ENCODE data around the gene LRRC4.

The LRRC4 gene

GRCh38 chr7:128024151-128024550, 7.1 kb downstream of the LRRC4 start:
- no peak for DNase-seq (ENCODE audit: low read depth)
- H3K4me3 ChIP-seq (ENCODE audit: control insufficient read depth, low read depth, low read length), result no peak overlapping the region
- TF ChIP-seq CTCF (IDR thresholded peaks at IDR 0.05; ENCODE audit: control insufficient read depth, insufficient read depth, low read depth, low read length, missing control alignments), result no peak

- peak; percentile 62 for DNase-seq (ENCODE audit: low read depth)
- no peak overlapping the region for H3K4me3 ChIP-seq (ENCODE audit: control insufficient read depth, low read depth, low read length)
- no peak for TF ChIP-seq CTCF (IDR thresholded peaks at IDR 0.05; ENCODE audit: control insufficient read depth, insufficient read depth, low read depth, low read length, missing control alignments)
These were observed 8.4 kb downstream of the LRRC4 start for GRCh38 chr7:128022631-128023532.

DNA sequence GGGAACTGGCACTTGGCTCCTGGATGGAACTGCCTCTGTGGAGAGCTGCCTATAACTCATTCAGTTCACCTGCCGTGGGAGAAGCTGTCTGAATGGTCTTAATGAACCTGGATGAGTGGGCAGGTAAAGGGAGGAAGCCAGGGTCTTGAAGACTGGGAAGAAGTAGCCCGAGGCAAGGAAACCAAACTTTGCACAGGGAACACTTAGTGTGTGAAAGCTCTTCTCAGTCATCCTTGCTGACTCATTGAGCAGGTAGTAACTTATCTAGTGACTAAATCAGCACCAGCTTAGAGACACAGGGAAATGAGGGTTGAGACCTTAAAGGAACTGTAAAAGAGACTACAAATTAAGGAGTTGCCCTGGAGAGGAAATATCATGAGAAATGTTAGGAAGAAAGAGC, 9.9 kb downstream of the LRRC4 start:
- no peak for DNase-seq (ENCODE audit: low read depth)
- no peak for TF ChIP-seq CTCF (IDR thresholded peaks at IDR 0.05; ENCODE audit: control insufficient read depth, insufficient read depth, low read depth, low read length, missing control alignments)
- no peak overlapping the region for H3K4me3 ChIP-seq (ENCODE audit: control insufficient read depth, low read depth, low read length)

DNA sequence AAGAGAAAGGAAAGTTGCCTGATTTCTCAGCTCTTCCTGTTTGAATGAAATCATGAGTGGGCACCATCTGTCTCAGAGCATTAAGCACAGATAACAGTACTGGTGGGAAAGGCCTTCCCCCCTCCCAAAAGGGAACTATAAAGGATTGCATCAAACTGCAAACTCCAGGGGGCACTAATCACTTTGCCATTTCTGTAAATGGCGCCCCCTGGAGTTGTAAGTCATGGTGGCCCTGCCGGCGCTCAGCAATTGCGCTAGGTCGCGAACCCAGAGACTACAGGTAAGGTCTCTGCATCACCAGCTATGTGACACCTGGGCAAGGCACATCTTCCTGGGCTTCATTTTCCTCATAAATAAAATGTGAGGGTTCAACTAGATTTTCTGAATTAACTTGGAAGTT, 11.1 kb downstream of the LRRC4 start:
- H3K4me3 ChIP-seq (ENCODE audit: control insufficient read depth, low read depth, low read length), result no peak overlapping the region
- no peak for DNase-seq (ENCODE audit: low read depth)
- peak; percentile 29 for TF ChIP-seq CTCF (IDR thresholded peaks at IDR 0.05; ENCODE audit: control insufficient read depth, insufficient read depth, low read depth, low read length, missing control alignments)

DNA sequence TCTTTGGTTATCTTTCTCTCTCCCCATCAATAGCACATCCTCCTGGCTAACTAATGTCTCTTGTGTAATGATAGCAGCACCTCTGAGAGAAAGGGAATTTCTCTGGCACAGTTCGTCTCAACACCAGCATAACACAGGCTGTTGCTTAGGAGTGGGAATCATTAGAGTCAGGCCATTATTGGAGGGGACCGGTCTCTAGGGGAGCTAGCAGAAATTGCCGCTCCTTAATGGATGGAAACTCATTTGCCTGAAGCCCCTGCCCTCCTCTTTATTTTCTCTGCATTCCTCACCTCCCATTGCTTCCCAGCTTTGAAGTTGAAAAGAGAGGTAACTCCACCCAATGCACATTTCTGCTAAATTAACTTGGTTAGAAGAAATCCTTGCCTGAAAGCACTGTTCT, 11.9 kb downstream of the LRRC4 start:
- DNase-seq (ENCODE audit: low read depth), result no peak
- TF ChIP-seq CTCF (IDR thresholded peaks at IDR 0.05; ENCODE audit: control insufficient read depth, insufficient read depth, low read depth, low read length, missing control alignments), result no peak
- no peak overlapping the region for H3K4me3 ChIP-seq (ENCODE audit: control insufficient read depth, low read depth, low read length)

GRCh38 chr7:128017862-128018845, 13.1 kb downstream of the LRRC4 start:
- no peak overlapping the region for H3K4me3 ChIP-seq (ENCODE audit: control insufficient read depth, low read depth, low read length)
- TF ChIP-seq CTCF (IDR thresholded peaks at IDR 0.05; ENCODE audit: control insufficient read depth, insufficient read depth, low read depth, low read length, missing control alignments), result no peak
- DNase-seq (ENCODE audit: low read depth), result no peak

Data from AG09309 (cell line).